Endothelial cell of umbilical vein (primary cell): ENCODE data around the gene MEGF11. TPM values are rescaled to one million over a fixed set of nuclear protein-coding genes. Genes with fewer than 3 reads are reported as not detected.

Experiments used
- BruUV-seq: library from RNA; stranded (reverse); fragments of 400-500 nt; replicated peaks from 2 replicates; lab custom pipeline; 2021; lab: Mats Ljungman, UMichigan
- CTCF ChIA-PET: fragments of 300-600, 350-600 bp; sonication (Branson Sonifier 250); formaldehyde crosslinking; loops from one replicate; lab custom pipeline; 2021; ENCODE audit warnings: antibody characterized with exemption, inconsistent platforms; lab: Charles Lee
- POLR2A ChIA-PET: fragments of 300-600, 350-600 bp; sonication (Branson Sonifier 250); formaldehyde crosslinking; loops from one replicate; lab custom pipeline; 2021; ENCODE audit warnings: antibody characterized with exemption, inconsistent platforms; lab: Charles Lee
- DNase-seq: peaks from one replicate; pipeline ENCODE4 v3.0.0-alpha.2; 2011; ENCODE audit warnings: low read depth, low spot score
- FAIRE-seq: peaks from 2 replicates; lab custom pipeline; 2011; peaks lifted over from hg19 to GRCh38; lab: Jason Lieb, UNC
- H2AFZ ChIP-seq: 2 replicates; pipeline ENCODE4 v1.6.0; 2012; ENCODE audit warnings: low read depth, low read length, control low read depth, inconsistent platforms
- H3K27ac ChIP-seq: 2 replicates; pipeline ENCODE4 v1.5.1; 2011; ENCODE audit warnings: low read depth, mild to moderate bottlenecking, control low read depth, low read length, moderate library complexity; ENCODE audit not compliant: insufficient read depth
- H3K27me3 ChIP-seq, 2 experiments: 2 replicates each; pipeline versions ENCODE4 v1.6.0 to v1.6.1; 2011; ENCODE audit warnings: low read length in 2 of 2, mixed read lengths in 1 of 2; ENCODE audit not compliant: control insufficient read depth in 2 of 2, insufficient read depth in 2 of 2
- H3K36me3 ChIP-seq, 2 experiments: 2 replicates in 1 of 2; 3 replicates in 1 of 2; pipeline ENCODE4 v1.5.1; 2011; ENCODE audit warnings: low read length in 2 of 2, mild to moderate bottlenecking in 1 of 2, moderate library complexity in 1 of 2; ENCODE audit not compliant: control insufficient read depth in 2 of 2, insufficient read depth in 2 of 2; ENCODE audit errors: extremely low read depth in 1 of 2
- H3K4me1 ChIP-seq: 3 replicates; pipeline ENCODE4 v1.5.1; 2011; ENCODE audit warnings: mild to moderate bottlenecking, low read length; ENCODE audit not compliant: control insufficient read depth, insufficient read depth; ENCODE audit errors: extremely low read depth
- H3K4me2 ChIP-seq: 2 replicates; pipeline ENCODE4 v1.6.1; 2011; ENCODE audit warnings: low read length, control low read depth, mixed read lengths; ENCODE audit not compliant: insufficient read depth
- H3K4me3 ChIP-seq, 3 experiments: fragments of 200-600 bp in 1 of 3; sonication (generic), shearing (Covaris generic) in 1 of 3; replicated peaks in 1 of 3; 2 replicates each; pipeline ENCODE4 v1.5.1; 2011 to 2016; ENCODE audit warnings: control low read depth in 3 of 3, low read length in 3 of 3, mild to moderate bottlenecking in 2 of 3, inconsistent platforms in 1 of 3, low read depth in 1 of 3, moderate library complexity in 1 of 3; ENCODE audit not compliant: insufficient read depth in 1 of 3
- H3K79me2 ChIP-seq: 2 replicates; pipeline ENCODE4 v1.6.0; 2012; ENCODE audit warnings: low read length, inconsistent platforms; ENCODE audit not compliant: control insufficient read depth, insufficient read depth
- H3K9ac ChIP-seq: replicated peaks from 2 replicates; pipeline ENCODE3; 2011; ENCODE audit warnings: low read length, control low read depth; ENCODE audit not compliant: insufficient read depth; ENCODE audit errors: extremely low read depth
- H3K9me1 ChIP-seq: replicated peaks from 3 replicates; pipeline ENCODE4 v1.6.0; 2011; ENCODE audit warnings: mild to moderate bottlenecking, low read length; ENCODE audit not compliant: control insufficient read depth, insufficient read depth; ENCODE audit errors: extremely low read depth
- H3K9me3 ChIP-seq: replicated peaks from 2 replicates; pipeline ENCODE4 v1.5.1; 2012; ENCODE audit warnings: low read length, inconsistent platforms; ENCODE audit not compliant: control insufficient read depth, insufficient read depth
- H4K20me1 ChIP-seq: replicated peaks from 2 replicates; pipeline ENCODE3; 2011; ENCODE audit warnings: mild to moderate bottlenecking, low read length; ENCODE audit not compliant: control insufficient read depth, insufficient read depth; ENCODE audit errors: extremely low read depth
- EZH2 ChIP-seq: IDR thresholded peaks from 2 replicates; pipeline ENCODE4 v1.6.1; 2012; ENCODE audit warnings: borderline replicate concordance, low read depth, mild to moderate bottlenecking, moderate library complexity, low read length, inconsistent platforms; ENCODE audit not compliant: severe bottlenecking
- FOS ChIP-seq: IDR thresholded peaks from 2 replicates; pipeline ENCODE4 v1.6.1; 2011; ENCODE audit warnings: mild to moderate bottlenecking, low read length, moderate library complexity, borderline replicate concordance; ENCODE audit not compliant: insufficient read depth
- GATA2 ChIP-seq: IDR thresholded peaks from 2 replicates; pipeline ENCODE4 v1.7.0; 2011; ENCODE audit warnings: low read depth, mild to moderate bottlenecking, moderate library complexity, mixed read lengths, low read length; ENCODE audit not compliant: insufficient read length, insufficient read depth
- JUN ChIP-seq: IDR thresholded peaks from 2 replicates; pipeline ENCODE4 v1.6.1; 2011; ENCODE audit warnings: borderline replicate concordance, low read depth; ENCODE audit not compliant: insufficient read length, insufficient read depth
- MYC ChIP-seq: IDR thresholded peaks from one replicate; pipeline ENCODE4 v1.6.1; 2011; ENCODE audit warnings: mild to moderate bottlenecking, low read depth, low read length
- POLR2A ChIP-seq: IDR thresholded peaks from 2 replicates; pipeline ENCODE4 v1.6.1; 2012; ENCODE audit warnings: low read depth, mild to moderate bottlenecking, control low read depth, low read length
- POLR2AphosphoS5 ChIP-seq: IDR thresholded peaks from 2 replicates; pipeline ENCODE4 v1.6.1; 2012; ENCODE audit warnings: low read depth, mild to moderate bottlenecking, control low read depth, low read length, moderate library complexity; ENCODE audit not compliant: insufficient read depth
- dilution Hi-C: fragments of 300-500 bp; cut with MboI; formaldehyde crosslinking; loops from one replicate; pipeline ENCODE4 v1.15.0; 2019; ENCODE audit warnings: low sequenced_read_pairs; ENCODE audit not compliant: extremely low pct_ligation_motif_present
- intact Hi-C: fragments of 100-400 bp; cut with micrococcal nuclease; formaldehyde crosslinking; loops from one replicate; pipeline ENCODE4 v1.10.0; 2022
- polyA plus RNA-seq, 4 experiments: library from polyadenylated mRNA; depleted of rRNA in 3 of 4; stranded (reverse) in 3 of 4; unstranded in 1 of 4; fragments of >200 nt; gene quantifications; 2 replicates each; pipeline versions ENCODE4 v1.2.1 to v1.2.3, GENCODE V29; 2011 to 2012; ENCODE audit warnings: missing spikeins in 1 of 4
- total RNA-seq: library from RNA; stranded (reverse); gene quantifications from 2 replicates; pipeline ENCODE4 v1.2.3, GENCODE V29; 2021
- TF ChIP-seq, protein P1 (sequence below), 2 donors: IDR thresholded peaks; 1 replicate in 1 of 2; 2 replicates in 1 of 2; pipeline ENCODE4 v1.5.1; 2011; ENCODE audit warnings: low read length in 2 of 2, mild to moderate bottlenecking in 2 of 2, moderate library complexity in 2 of 2, control low read depth in 1 of 2, inconsistent platforms in 1 of 2, low read depth in 1 of 2; ENCODE audit not compliant: insufficient read depth in 1 of 2; ENCODE audit errors: extremely low read depth in 1 of 2
- TF ChIP-seq, protein P2 (sequence below): IDR thresholded peaks from 2 replicates; pipeline ENCODE4 v1.6.1; 2011; ENCODE audit not compliant: insufficient read depth, insufficient read length

MEGF11 gene
- total and polyA plus RNA-seq, 2 donors (not counting 3 experiments of a cell fraction or from before 2014, with no cell fraction given), result not detected

DNA sequence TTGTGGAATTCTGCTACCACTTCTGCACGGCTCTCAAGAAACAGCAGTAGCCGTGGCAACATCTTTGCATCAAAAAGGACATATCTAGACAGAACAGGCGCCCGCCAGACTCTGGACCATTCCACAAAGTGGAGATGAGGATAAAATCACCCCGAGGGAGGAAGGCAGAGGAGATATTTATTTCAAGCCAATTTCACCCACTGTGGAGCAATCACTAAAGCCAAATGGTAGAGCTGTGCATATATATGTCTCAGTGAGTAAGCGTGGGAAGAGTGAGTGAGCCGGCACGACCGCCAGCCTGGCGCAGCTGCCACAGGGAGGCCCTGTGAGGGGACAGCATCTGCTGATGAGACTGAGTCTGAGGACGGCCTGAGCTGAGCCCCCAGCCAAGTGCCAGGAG is 111.3 kb downstream of the MEGF11 start:
- H3K9me3 ChIP-seq, result no peaks in the 10 kb centered on the region
- CTCF ChIA-PET, result no interaction called here
- no peak for FAIRE-seq

More for the DNA sequence above, 111.3 kb downstream of the MEGF11 start:
- intact Hi-C loops, result no loop called here
- POLR2A ChIA-PET, result no interaction called here
- H3K9me1 ChIP-seq, result no peaks in the 10 kb centered on the region
- peaks cover 2 to 5% of the 10 kb centered on the region in 2 experiments for H3K27me3 ChIP-seq
- H3K4me1 ChIP-seq, result no peaks in the 10 kb centered on the region
- no peaks in the 10 kb centered on the region for H3K36me3 ChIP-seq
- H3K4me3 ChIP-seq, result no peak overlapping the region
- TF ChIP-seq, protein P1, sequence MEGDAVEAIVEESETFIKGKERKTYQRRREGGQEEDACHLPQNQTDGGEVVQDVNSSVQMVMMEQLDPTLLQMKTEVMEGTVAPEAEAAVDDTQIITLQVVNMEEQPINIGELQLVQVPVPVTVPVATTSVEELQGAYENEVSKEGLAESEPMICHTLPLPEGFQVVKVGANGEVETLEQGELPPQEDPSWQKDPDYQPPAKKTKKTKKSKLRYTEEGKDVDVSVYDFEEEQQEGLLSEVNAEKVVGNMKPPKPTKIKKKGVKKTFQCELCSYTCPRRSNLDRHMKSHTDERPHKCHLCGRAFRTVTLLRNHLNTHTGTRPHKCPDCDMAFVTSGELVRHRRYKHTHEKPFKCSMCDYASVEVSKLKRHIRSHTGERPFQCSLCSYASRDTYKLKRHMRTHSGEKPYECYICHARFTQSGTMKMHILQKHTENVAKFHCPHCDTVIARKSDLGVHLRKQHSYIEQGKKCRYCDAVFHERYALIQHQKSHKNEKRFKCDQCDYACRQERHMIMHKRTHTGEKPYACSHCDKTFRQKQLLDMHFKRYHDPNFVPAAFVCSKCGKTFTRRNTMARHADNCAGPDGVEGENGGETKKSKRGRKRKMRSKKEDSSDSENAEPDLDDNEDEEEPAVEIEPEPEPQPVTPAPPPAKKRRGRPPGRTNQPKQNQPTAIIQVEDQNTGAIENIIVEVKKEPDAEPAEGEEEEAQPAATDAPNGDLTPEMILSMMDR (IDR thresholded peaks at IDR 0.05; ENCODE audit: extremely low read depth in 1 of 2, insufficient read depth in 1 of 2, low read depth in 1 of 2, low read length in 2 of 2), result no peak
- TF ChIP-seq FOS (no peak), GATA2 (no peak), POLR2AphosphoS5 (no peak), EZH2 (no peak), JUN (no peak), POLR2A (no peak), MYC (no peak)
- TF ChIP-seq, protein P2, sequence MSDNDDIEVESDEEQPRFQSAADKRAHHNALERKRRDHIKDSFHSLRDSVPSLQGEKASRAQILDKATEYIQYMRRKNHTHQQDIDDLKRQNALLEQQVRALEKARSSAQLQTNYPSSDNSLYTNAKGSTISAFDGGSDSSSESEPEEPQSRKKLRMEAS, result no peak
- dilution Hi-C loops, result no loop called here
- no peaks in the 10 kb centered on the region for H4K20me1 ChIP-seq
- H3K4me2 ChIP-seq, result no peak overlapping the region
- no peaks in the 10 kb centered on the region for H3K79me2 ChIP-seq
- DNase-seq, result no peak
- no peak overlapping the region for H3K27ac ChIP-seq
- H2AFZ ChIP-seq, result no peak overlapping the region
- no TSS peak for BruUV-seq
- no peak overlapping the region for H3K9ac ChIP-seq
